H9 (cell line): ENCODE measurements around the gene CSTPP1. TPM values are rescaled to one million over a fixed set of nuclear protein-coding genes. Genes with fewer than 3 reads are reported as not detected.
A peak's percentile ranks its signal among the peaks of the same experiment; 100 is the strongest.
"Not testable (repeated sequence)": the region's sequence is repeated elsewhere in the genome, so short reads cannot be mapped to it uniquely, and the experiment has no call there.

ENCODE experiments used
- DNase-seq: peaks from one replicate; pipeline ENCODE4 v3.0.0-alpha.2; 2017
- H2AFZ ChIP-seq: one replicate; pipeline ENCODE4 v1.6.1; 2013; ENCODE audit warnings: mild to moderate bottlenecking, low read length, control low read depth, moderate library complexity
- H2AK5ac ChIP-seq: 2 replicates; pipeline ENCODE4 v1.6.1; 2013; ENCODE audit warnings: low read length, control low read depth, mixed read lengths; ENCODE audit not compliant: insufficient read length
- H2BK120ac ChIP-seq: one replicate; pipeline ENCODE4 v1.6.1; 2013; ENCODE audit warnings: low read depth, mild to moderate bottlenecking, low read length, control low read depth, inconsistent platforms; ENCODE audit not compliant: poor library complexity, severe bottlenecking
- H2BK12ac ChIP-seq: 2 replicates; pipeline ENCODE4 v1.6.1; 2013; ENCODE audit warnings: low read length, control low read depth, mixed read lengths, low read depth; ENCODE audit not compliant: insufficient read length
- H2BK15ac ChIP-seq: 2 replicates; pipeline ENCODE4 v1.6.1; 2013; ENCODE audit warnings: low read depth, low read length, control low read depth
- H2BK20ac ChIP-seq: one replicate; pipeline ENCODE4 v1.6.1; 2013; ENCODE audit warnings: low read depth, mild to moderate bottlenecking, low read length, control low read depth, inconsistent platforms; ENCODE audit not compliant: poor library complexity, severe bottlenecking
- H2BK5ac ChIP-seq: 2 replicates; pipeline ENCODE4 v1.6.1; 2013; ENCODE audit warnings: low read length, control low read depth, mixed read lengths; ENCODE audit not compliant: insufficient read length
- H3K14ac ChIP-seq: 2 replicates; pipeline ENCODE4 v1.6.1; 2013; ENCODE audit warnings: low read length, control low read depth; ENCODE audit not compliant: insufficient read depth
- H3K18ac ChIP-seq: 2 replicates; pipeline ENCODE4 v1.6.1; 2013; ENCODE audit warnings: low read depth, mild to moderate bottlenecking, mixed read lengths, low read length, control low read depth; ENCODE audit not compliant: insufficient read length
- H3K23ac ChIP-seq: 2 replicates; pipeline ENCODE4 v1.6.1; 2013; ENCODE audit warnings: low read length, control low read depth, mixed read lengths, low read depth; ENCODE audit not compliant: insufficient read length
- H3K23me2 ChIP-seq: 2 replicates; pipeline ENCODE4 v1.6.1; 2013; ENCODE audit warnings: low read depth, mild to moderate bottlenecking, mixed read lengths, low read length, control low read depth; ENCODE audit not compliant: insufficient read length, poor library complexity, severe bottlenecking
- H3K27ac ChIP-seq: 2 replicates; pipeline ENCODE4 v1.5.1; 2013; ENCODE audit warnings: low read length, control low read depth, mixed read lengths, low read depth; ENCODE audit not compliant: insufficient read length
- H3K27me3 ChIP-seq: 2 replicates; pipeline ENCODE4 v1.6.1; 2013; ENCODE audit warnings: low read length, control low read depth, inconsistent platforms; ENCODE audit not compliant: insufficient read depth
- H3K4ac ChIP-seq: 2 replicates; pipeline ENCODE4 v1.6.1; 2013; ENCODE audit warnings: low read depth, mild to moderate bottlenecking, control low read depth, inconsistent platforms, low read length, moderate library complexity
- H3K4me1 ChIP-seq: 2 replicates; pipeline ENCODE4 v1.6.1; 2013; ENCODE audit warnings: low read length, control low read depth, inconsistent platforms; ENCODE audit not compliant: insufficient read depth
- H3K4me2 ChIP-seq: 2 replicates; pipeline ENCODE4 v1.6.1; 2013; ENCODE audit warnings: low read length, control low read depth, mixed read lengths; ENCODE audit not compliant: insufficient read length, insufficient read depth
- H3K56ac ChIP-seq: 2 replicates; pipeline ENCODE4 v1.6.1; 2013; ENCODE audit warnings: low read depth, mild to moderate bottlenecking, mixed read lengths, low read length, control low read depth; ENCODE audit not compliant: insufficient read length
- H3K79me1 ChIP-seq: 2 replicates; pipeline ENCODE4 v1.6.1; 2013; ENCODE audit warnings: low read depth, mild to moderate bottlenecking, moderate library complexity, low read length, control low read depth, inconsistent platforms; ENCODE audit not compliant: insufficient read depth, poor library complexity, severe bottlenecking
- H3K79me2 ChIP-seq: 2 replicates; pipeline ENCODE4 v1.6.1; 2013; ENCODE audit warnings: low read length, control low read depth, inconsistent platforms; ENCODE audit not compliant: insufficient read depth
- H3K9ac ChIP-seq: 2 replicates; pipeline ENCODE4 v1.6.1; 2013; ENCODE audit warnings: low read length, control low read depth, mixed read lengths; ENCODE audit not compliant: insufficient read length; ENCODE audit errors: extremely low read depth
- H3K9me3 ChIP-seq: one replicate; pipeline ENCODE4 v1.6.1; 2013; ENCODE audit warnings: low read depth, low read length, inconsistent platforms; ENCODE audit not compliant: control insufficient read depth
- H3T11ph ChIP-seq: one replicate; pipeline ENCODE4 v1.6.1; 2013; ENCODE audit warnings: mild to moderate bottlenecking, low read length, control low read depth, inconsistent platforms
- H4K20me1 ChIP-seq: one replicate; pipeline ENCODE4 v1.6.1; 2013; ENCODE audit not compliant: control insufficient read depth, insufficient read length, insufficient read depth
- H4K5ac ChIP-seq: 2 replicates; pipeline ENCODE4 v1.6.1; 2013; ENCODE audit warnings: low read depth, mild to moderate bottlenecking, mixed read lengths, low read length, control low read depth; ENCODE audit not compliant: insufficient read length
- H4K8ac ChIP-seq: replicated peaks from 2 replicates; pipeline ENCODE4 v1.6.1; 2013; ENCODE audit warnings: low read length, control low read depth, mixed read lengths, low read depth; ENCODE audit not compliant: insufficient read length
- H4K91ac ChIP-seq: 2 replicates; pipeline ENCODE4 v1.6.1; 2013; ENCODE audit warnings: low read depth, mild to moderate bottlenecking, moderate library complexity, mixed read lengths, low read length, control low read depth; ENCODE audit not compliant: insufficient read length
- H3K27ac Mint-ChIP-seq, 3 experiments: 2 replicates in 2 of 3; 3 replicates in 1 of 3; pipeline ENCODE4 v1.8.0; 2020 to 2021; ENCODE audit warnings: mixed read lengths in 3 of 3, mild to moderate bottlenecking in 1 of 3, moderate library complexity in 1 of 3
- H3K27me3 Mint-ChIP-seq: 2 replicates; pipeline ENCODE4 v1.8.0; 2021; ENCODE audit warnings: low read depth, mild to moderate bottlenecking, moderate library complexity, mixed read lengths
- H3K36me3 Mint-ChIP-seq, 3 experiments: 2 replicates in 2 of 3; 3 replicates in 1 of 3; pipeline ENCODE4 v1.8.0; 2020 to 2021; ENCODE audit warnings: low read depth in 3 of 3, mixed read lengths in 3 of 3; ENCODE audit not compliant: insufficient read depth in 1 of 3
- H3K4me1 Mint-ChIP-seq, 2 experiments: 2 replicates each; pipeline ENCODE4 v1.8.0; 2020; ENCODE audit warnings: mixed read lengths in 2 of 2
- H3K4me3 Mint-ChIP-seq, 2 experiments: 2 replicates in 1 of 2; 3 replicates in 1 of 2; pipeline ENCODE4 v1.8.0; 2020 to 2021; ENCODE audit warnings: mild to moderate bottlenecking in 2 of 2, mixed read lengths in 2 of 2, moderate library complexity in 1 of 2
- H3K9me3 Mint-ChIP-seq, 2 experiments: 2 replicates in 1 of 2; 3 replicates in 1 of 2; pipeline ENCODE4 v1.8.0; 2020; ENCODE audit warnings: mild to moderate bottlenecking in 2 of 2, mixed read lengths in 2 of 2, moderate library complexity in 1 of 2
- WGBS: extraction: QIAGEN DNeasy Blood & Tissue Kit; methylation state at CpG from one replicate; pipeline ENCODE4 v1.1.7; 2013; ENCODE audit warnings: missing lambda C conversion rate, low lambda C conversion rate, mixed read lengths; ENCODE audit not compliant: insufficient read length; ENCODE audit errors: extremely low coverage; 5-methylcytosine and 5-hydroxymethylcytosine counted together
- total RNA-seq: library from RNA; stranded (reverse); gene quantifications from 2 replicates; pipeline ENCODE4 v1.2.1, GENCODE V29; 2021
- TF ChIP-seq, protein P1 (sequence below): fragments of 200-600 bp; sonication (generic); conservative IDR thresholded peaks from 3 replicates; pipeline ENCODE4 v1.8.0; 2021; ENCODE audit warnings: antibody characterized with exemption, mild to moderate bottlenecking

The CSTPP1 gene
- total RNA-seq, 1 experiment from 2014 or later, result 21.2 TPM

DNA sequence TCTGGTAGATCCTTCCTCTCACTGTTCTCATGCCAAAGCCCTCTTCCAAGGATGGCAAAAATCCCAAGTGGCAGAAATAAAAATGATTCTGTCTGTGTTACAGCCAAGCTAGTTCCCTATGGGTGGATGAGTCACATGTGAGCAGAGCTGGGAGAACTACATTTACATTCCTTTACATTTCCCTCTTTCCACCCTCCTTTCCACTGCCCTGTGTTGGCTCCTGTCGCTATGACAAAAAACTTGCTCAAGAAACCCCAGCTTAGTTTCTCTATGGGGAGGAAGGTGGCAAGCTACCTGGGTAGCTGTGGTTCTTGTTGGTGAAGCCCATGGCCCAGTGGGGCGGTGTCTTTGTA, 268.1 kb downstream of the CSTPP1 start:
- Histone ChIP-seq H3K4ac (no peak overlapping the region), H3K9me3 (no peaks in the 10 kb centered on the region), H3K23ac (no peak overlapping the region), H3K14ac (peak overlapping the region; percentile 75; the same call in 1 of the 2 replicates), H2AFZ (no peak overlapping the region), H3K9ac (no peak overlapping the region), H4K91ac (no peak overlapping the region), H4K5ac (no peak overlapping the region), H3K4me2 (no peak overlapping the region), H3K23me2 (no peaks in the 10 kb centered on the region), H3K27me3 (no peaks in the 10 kb centered on the region), H3K56ac (no peak overlapping the region), H4K20me1 (no peaks in the 10 kb centered on the region), H3K79me1 (no peaks in the 10 kb centered on the region), H3T11ph (no peak overlapping the region), H3K18ac (peak overlapping the region; percentile 61), H4K8ac (no peak overlapping the region), H3K79me2 (no peaks in the 10 kb centered on the region), H2BK5ac (no peak overlapping the region), H3K27ac (no peak overlapping the region), H3K4me1 (no peaks in the 10 kb centered on the region; the same call in 1 of the 2 replicates), H2BK120ac (no peak overlapping the region), H2BK20ac (no peak overlapping the region), H2BK15ac (no peak overlapping the region), H2AK5ac (no peak overlapping the region), H2BK12ac (no peak overlapping the region)
- peak overlapping the region; percentile 18 to 92 (median 30); a peak in 4 of 7 replicates for H3K27ac Mint-ChIP-seq
- no peaks in the 10 kb centered on the region for H3K36me3 Mint-ChIP-seq
- no peak overlapping the region; a peak in 1 of 5 replicates for H3K4me3 Mint-ChIP-seq
- TF ChIP-seq, protein P1, sequence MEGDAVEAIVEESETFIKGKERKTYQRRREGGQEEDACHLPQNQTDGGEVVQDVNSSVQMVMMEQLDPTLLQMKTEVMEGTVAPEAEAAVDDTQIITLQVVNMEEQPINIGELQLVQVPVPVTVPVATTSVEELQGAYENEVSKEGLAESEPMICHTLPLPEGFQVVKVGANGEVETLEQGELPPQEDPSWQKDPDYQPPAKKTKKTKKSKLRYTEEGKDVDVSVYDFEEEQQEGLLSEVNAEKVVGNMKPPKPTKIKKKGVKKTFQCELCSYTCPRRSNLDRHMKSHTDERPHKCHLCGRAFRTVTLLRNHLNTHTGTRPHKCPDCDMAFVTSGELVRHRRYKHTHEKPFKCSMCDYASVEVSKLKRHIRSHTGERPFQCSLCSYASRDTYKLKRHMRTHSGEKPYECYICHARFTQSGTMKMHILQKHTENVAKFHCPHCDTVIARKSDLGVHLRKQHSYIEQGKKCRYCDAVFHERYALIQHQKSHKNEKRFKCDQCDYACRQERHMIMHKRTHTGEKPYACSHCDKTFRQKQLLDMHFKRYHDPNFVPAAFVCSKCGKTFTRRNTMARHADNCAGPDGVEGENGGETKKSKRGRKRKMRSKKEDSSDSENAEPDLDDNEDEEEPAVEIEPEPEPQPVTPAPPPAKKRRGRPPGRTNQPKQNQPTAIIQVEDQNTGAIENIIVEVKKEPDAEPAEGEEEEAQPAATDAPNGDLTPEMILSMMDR, result no peak
- no peaks in the 10 kb centered on the region for H3K9me3 Mint-ChIP-seq
- peaks cover 8 to 9% of the 10 kb centered on the region in 2 experiments for H3K4me1 Mint-ChIP-seq
- H3K27me3 Mint-ChIP-seq, result no peaks in the 10 kb centered on the region; the same call in none of the 2 replicates
- no peak for DNase-seq
- no CpG with 5 or more reads among the region's 2 CpGs for WGBS

DNA sequence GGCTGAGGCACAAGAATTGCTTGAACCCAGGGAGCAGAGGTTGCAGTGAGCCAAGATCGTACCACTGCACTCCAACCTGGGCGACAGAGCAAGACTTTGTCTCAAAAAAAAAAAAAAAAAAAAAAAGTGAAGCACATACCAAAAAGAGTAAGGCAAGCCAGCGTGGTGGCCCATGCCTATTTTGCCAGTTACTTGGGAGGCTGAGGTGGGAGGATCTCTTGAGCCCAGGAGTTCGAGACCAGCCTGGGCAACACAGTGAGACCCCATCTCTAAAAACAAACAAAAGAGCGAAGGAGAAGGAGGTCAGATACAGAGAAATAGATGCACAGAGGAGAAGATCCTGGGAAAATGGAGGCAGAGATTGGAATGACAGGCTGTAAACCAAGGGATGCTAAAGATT, 270.0 kb downstream of the CSTPP1 start:
- not testable (repeated sequence) for H3K14ac ChIP-seq, H3K27ac Mint-ChIP-seq, H4K5ac ChIP-seq

More for the DNA sequence above, 270.0 kb downstream of the CSTPP1 start:
- H3K9me3 ChIP-seq, H4K20me1 ChIP-seq, H2AFZ ChIP-seq, DNase-seq, H3K4ac ChIP-seq, H2BK15ac ChIP-seq, H3K27me3 Mint-ChIP-seq, H3K23me2 ChIP-seq, H3K23ac ChIP-seq, H2BK120ac ChIP-seq, H4K91ac ChIP-seq, H3K4me1 ChIP-seq, H2BK12ac ChIP-seq, H2AK5ac ChIP-seq, H3K79me1 ChIP-seq, H3K18ac ChIP-seq, H2BK20ac ChIP-seq, H3K27me3 ChIP-seq, H3K9ac ChIP-seq, H3T11ph ChIP-seq, H3K36me3 Mint-ChIP-seq, H3K27ac ChIP-seq, H3K9me3 Mint-ChIP-seq, H2BK5ac ChIP-seq, H3K4me3 Mint-ChIP-seq, H3K56ac ChIP-seq, H3K4me2 ChIP-seq, H4K8ac ChIP-seq, H3K79me2 ChIP-seq, H3K4me1 Mint-ChIP-seq: not testable (repeated sequence)
- WGBS, result no CpG with 5 or more reads among the region's 5 CpGs
